NCI-H524 (cell line): ENCODE data around the gene AAK1.
A peak's percentile ranks its signal among the peaks of the same experiment; 100 is the strongest.

Source experiments
- DNase-seq, 2 experiments: peaks; one replicate each; lab custom pipeline; 2025; lab: John Stamatoyannopoulos, UW

Gene AAK1

DNA sequence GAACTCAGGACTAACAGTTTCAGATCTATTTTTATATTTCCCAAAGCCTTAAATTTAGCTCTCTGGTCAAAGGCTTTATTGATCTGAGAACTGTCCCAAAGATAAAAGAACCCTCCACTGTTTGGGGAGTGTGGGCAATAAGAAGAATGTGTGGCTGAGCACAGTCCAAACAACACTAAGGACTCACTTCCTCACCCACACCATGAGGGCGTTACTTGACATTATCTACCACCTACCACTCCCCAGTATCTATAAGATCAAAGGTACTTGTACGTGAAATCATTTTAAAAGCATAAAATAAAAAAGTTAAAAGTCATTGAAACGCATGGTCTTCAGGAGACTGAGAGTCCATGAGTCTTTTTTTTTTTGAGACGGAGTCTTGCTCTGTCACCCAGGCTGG lies 151.7 kb downstream of the AAK1 start:
- DNase-seq: no peak

DNA sequence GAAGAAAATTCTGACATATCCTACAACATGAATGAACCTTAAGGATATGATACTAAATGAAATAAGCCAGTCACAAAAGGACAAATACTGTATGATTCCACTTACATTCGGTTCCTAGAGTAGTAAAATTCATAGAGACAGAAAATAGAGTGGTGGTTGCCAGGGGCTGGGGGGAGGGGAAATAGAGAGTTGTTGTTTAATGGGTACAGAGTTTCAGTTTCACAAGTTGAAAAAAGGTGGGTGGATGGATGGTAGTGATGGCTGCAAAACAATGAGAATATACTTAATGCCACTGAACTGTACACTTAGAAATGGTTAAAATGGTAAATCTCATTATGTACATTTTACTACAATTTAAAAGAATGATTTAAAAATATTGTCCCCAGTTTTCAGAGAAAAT lies 153.1 kb downstream of the AAK1 start:
- no peak for DNase-seq

DNA sequence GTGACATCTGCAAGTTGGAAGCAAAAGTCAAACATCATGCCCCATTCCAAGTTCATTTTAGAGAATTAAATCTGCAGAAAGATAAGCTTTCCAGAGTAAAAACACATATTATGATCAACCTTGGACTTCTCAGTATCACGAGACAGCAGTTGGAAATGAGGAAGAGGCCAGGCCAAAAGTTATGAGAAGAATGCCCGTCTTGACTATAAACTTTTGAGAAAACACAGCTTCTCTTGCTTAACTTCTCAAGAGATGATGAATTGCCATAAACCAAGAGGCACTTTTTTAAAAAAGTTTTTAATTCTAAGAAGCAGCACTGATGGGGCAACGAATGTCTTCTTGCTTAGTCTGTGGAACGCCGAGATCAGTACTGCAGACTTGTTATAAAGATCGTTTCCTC lies 153.7 kb downstream of the AAK1 start:
- no peak for DNase-seq

DNA sequence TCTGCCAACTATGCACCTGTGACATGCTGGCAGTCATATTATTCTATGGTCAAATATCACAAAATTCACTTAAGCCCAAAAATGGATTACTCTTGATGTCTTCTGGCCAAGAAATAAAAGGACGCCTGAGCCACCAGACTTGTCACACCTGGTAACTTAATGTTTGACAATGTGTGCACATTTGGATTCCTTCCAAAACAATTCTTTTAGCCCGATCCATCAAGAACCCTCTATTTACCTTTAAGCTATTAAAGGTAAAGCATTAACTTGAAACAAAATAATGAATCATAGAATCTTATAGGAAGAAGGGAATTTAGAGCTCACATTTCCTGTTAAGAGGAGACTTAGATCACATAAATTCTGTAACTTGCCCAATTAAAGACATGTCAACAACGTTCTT lies 159.8 kb downstream of the AAK1 start:
- no peak for DNase-seq

DNA sequence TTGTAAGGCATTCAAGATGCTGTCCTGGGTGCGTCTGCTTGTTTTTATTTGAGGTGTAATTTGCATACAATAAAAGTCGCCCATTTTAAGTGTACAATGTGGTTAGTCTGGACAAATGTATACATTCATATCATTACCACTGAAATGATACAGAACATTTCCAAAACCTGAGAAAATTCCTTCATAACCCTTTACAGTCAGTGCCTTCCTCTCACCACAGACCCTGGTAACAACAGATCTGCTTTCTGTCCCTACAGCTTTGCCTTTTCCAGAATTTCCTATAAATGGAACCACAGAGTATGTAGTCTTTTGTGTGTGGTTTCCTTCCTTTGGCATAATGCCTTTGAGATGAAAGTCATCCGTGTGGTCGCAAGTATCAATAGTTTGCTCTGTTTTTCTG lies 160.5 kb downstream of the AAK1 start:
- no peak for DNase-seq

DNA sequence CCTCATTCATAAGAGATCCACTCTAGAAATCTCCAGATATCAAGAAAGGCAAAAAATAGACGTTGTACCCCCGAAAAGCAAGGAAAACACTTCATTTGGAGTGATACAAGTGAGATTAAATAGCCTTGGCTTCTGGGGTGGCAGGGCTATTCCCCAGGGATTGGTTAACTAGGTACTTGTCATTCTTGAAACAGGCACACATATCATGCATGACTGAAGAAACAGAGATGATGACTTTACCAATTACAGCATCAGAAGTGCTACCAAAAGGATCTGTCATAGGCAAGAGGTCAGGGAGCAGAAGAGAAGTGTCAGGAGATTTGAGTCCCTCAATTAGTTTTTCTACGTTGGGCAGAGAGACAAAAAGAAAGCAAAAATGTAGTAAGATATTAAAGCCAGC lies 161.1 kb downstream of the AAK1 start:
- DNase-seq: peak in 1 of 2 experiments; percentile 35

DNA sequence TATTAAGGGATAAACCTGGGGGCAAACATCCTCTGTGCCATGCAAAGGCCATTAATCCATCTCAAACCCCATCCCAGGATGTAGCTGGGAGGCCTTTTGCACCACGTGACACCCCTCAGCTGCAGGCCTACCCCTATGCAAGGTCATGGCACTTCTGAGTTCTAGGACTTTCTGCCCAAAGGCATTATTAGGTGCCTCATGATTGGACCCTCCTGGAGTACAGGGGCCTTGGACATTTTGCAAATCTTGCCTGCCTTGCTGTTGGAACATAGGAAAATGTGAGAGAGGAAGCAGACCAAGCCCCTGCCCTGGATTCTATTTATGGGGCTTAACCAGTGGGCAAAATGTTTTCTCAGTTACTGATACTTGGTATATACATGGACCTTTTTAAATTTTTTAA lies 162.1 kb downstream of the AAK1 start:
- DNase-seq: no peak

DNA sequence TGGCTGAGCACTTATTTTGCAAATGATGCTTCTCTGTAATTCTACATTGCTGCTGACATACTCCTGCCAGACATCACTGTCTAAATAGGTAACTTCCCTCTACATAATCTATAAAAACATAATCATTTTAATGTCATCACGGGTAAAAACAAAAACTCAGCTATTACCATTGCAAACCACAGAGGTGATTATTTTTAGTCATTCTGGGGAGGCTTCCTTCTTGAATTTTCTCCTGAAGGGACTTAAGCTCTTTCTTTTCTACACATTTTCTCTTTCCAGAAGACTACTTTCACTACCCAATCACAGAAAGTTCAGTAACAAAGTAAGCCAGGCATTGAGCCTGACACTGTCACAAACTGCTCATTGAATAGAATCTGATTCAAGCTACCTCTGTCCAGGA lies 165.9 kb downstream of the AAK1 start:
- no peak for DNase-seq

DNA sequence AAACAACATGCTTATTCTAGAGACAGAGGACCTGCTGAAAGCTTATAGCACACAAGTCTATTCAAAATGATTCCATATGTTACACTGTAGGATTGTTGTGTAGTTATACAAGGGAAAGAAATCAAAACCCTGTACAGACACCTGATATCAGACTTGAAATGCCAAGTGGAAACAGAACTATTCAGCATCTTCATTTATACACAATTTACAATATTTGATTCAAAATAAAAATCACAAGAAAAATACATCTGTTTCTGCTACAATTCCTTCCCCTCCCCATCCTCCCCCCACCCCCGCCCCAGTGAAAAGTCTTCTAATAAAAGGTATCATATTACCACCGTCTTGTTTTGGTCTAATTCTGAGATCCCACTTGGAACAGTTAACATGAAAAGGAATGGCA lies 168.9 kb downstream of the AAK1 start:
- DNase-seq: no peak

DNA sequence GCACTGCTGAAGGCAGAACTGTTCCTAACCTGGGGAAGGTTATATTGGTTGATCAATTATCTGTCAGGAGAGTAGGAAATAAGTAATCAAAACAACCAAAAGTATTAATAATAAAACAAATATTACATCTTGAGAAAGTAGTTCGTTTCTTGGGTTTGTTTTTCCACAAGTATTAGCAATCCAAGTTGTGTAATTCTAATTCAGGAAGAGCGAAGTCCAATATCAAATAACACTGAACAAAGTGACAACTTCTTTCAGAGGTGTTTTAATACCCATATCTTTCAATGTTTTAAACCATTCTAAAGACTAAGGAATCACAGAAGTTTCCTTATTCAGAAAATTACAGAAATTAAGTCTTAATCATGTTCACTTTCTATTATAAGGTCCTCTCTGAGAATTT lies 171.7 kb downstream of the AAK1 start:
- no peak for DNase-seq

DNA sequence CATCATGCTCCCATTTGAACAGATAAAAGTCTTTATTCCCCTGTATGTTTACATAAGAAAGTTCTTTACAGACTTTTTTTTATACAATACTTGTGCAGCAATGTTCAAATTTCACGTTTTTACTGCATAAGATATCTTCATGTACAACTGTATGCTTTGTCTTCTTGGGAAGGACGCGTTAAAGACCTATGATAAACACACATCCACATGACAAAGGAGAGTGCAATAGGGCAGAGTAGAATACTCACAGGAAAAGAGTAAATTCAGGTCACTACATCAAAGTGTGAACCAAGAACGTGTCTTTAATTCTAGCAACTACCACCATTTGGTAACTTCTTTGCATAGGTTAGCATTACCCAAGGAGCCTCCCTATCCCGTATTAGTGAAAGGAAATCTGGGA lies 172.6 kb downstream of the AAK1 start:
- DNase-seq: no peak

DNA sequence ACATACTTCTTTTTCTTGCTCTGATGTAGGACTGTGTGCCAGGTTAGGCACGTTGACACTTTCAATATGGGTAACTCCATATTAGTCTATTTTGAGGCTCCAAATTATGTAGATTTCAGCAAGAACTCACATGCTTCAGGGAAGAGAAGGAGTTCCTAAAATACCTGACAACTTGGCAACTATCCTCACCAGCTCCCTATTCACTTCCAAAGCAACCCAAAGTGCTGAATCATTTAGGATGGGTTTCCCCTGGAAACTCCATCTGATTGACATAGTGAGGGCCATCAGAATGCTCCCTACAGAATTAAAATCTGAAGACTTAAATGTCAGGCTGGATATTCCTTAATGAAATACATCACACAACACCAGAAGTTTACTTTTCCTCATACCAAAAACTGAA lies 173.8 kb downstream of the AAK1 start:
- DNase-seq: no peak

DNA sequence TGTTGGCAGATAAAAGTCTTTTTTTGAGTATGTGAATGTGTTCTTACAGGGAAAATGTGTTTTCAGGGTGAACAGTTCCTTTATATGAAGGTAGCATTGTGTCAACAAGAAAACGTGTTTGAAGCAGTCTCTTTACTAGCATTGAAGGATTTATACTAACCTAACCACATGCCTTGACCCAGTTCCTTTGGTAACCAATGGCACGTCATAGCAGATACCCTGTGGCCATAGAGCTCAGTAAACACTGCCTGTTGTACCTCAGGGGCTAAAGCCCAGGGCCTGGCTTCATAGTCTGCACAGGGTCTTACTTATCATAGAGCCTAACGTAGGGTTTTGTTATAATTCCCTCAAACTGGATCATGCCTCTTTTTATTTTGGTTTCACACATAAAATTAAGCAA lies 174.2 kb downstream of the AAK1 start:
- no peak for DNase-seq

DNA sequence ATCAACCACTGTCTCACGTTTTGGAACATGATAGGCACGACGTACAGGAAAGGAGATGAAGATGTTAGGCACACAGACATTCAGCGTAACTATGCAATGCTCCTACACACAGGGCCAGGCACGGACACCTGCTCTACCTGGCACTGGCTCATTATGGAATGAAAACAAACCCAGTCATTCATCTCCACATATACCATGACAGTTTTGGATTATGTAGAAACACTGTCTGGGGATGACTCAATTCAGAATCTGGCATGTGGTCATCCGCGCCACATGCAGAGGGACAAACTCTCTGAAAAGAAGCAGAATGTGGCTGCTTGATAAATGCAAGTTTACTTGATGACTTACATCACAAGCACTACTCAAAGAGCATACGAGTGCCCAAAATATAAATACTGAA lies 176.8 kb downstream of the AAK1 start:
- DNase-seq: no peak

DNA sequence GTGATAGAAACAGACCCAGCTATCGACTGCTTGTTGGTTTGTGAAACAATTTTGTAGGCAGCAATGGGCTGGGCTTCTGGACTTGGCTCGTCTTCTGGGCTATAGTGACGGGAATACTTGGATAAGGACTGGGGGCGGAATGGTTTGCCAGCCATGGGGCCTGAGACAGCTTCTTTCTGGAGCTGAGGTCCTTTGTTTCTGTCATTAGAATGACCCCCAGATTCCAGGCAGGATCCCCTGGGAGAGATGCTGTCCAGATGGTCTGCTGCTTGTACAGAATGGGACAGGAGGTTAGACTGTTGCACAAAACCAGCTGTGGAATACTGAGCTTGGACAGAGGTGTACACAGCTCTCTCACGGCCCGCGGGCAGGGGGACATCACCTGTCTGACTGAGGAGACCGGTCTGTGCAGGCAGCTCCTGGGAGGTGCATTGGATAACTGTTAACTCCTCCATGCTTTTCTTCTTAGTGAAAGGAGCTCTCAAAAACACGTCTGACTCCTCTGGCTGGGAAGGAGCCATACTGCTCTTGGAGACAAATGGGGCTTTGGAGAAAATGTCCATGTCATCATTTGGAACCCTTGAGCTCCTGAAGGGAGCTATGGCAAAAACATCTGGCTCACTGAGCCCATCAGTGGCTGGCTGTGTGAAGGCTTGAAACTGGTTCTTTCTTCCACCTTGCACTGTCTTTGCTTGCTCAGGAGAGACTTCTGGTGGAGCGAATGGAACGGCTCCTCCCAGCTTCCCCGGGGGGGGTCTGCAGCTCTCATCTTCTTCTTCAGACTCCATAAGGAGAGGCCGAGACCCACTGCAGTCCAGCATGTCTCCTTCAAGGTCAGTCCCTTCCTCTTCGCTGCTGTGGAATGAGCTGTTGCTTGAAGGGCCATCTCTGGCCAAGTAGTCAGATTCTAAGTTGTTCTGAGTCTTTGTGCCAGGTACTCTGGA lies 177.8 kb downstream of the AAK1 start:
- no peak for DNase-seq

DNA sequence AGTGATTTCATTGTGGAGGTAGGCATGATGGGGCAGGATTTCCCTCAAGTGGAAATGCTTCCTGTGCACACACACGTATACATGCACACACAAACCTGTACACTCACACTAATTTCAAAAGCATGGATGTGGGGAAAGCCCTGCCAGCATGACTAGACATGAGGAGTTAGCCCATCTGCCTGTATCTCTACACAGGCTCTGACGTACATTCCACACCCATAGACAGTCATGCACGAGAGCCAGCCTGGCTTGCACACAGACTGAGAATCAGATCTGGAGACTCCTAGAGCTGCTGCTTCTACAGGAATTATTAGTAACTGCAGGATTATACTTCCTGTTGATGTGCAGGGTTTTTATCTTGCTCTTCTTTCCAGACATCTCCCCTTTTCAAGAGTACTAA lies 179.0 kb downstream of the AAK1 start:
- DNase-seq: peak in 1 of 2 experiments; percentile 15

DNA sequence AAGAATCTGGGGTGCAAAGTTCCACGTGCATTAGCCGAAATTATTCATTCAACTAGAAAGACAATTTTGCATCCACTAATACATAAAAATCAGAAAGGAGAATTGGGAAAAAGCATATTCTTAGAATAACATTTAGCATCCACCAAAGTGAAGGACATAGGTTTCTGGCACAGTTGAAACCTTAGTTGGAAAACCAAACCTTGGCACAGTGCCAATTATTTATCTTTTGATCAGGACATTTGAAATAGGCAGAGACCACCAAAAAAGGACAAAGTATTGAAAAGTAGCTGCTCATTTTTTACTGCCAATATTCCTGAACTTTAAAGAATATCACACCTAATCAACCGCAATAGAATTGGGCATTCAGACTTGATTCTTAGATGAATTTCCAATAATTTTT lies 180.8 kb downstream of the AAK1 start:
- no peak for DNase-seq

DNA sequence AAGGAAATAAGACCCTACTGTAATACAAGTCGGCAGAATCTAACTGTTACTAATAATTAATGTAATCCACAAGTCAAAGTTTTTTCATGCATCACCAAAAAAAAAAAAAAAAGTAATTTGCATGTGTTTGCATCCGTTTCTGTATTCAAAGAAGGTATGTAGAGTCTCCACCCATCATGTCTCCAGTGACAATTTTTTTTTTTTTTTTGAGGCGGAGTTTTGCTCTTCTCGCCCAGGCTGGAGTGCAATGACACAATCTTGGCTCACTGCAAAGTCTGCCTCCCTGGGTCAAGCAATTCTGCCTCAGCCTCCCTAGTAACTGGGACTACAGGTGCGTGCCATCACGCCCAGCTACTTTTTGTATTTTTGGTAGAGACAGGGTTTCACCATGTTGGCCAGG lies 182.1 kb downstream of the AAK1 start:
- DNase-seq: no peak

DNA sequence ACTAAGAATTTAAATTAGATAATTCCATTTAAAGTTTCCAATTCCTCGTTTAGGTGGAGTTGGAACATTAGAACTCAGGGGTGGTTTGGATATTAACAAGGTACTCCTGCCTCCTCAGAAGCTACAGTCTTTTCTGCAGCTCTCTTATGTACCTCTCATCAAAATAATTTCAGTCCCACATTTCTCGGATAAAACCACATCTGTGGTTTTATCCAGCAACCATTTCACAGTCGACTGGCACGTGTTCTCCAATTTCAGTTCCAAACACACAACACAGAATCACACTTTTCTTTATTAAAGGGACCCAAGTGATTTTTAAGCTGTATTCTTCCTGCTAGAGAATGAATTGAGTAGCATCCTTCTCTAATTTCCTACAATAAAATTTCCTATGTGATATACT lies 183.6 kb downstream of the AAK1 start:
- no peak for DNase-seq

DNA sequence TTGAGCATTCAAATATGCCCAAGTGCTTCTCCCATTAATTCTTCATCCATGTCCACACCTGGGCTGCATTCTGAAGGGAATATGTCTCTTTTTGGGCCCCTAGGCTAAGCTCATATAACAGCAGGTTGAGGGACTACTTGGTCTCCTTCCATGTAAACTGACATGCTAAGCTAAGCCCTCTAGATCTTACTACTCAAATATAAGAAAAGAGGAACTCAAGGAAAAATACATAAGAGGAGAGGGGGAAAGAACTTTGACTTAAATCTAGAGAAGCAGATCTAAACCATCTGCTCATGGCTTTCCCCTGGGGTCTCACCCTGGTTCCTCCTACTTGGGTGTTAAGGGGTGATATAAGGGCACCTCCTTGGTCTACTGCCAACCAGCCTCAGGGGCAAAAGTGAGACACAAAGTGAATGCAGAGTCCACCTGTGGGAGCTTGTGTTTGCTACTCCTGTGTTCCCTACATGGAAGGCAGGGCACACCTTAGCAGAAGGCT lies 186.5 kb downstream of the AAK1 start:
- DNase-seq: no peak

DNA sequence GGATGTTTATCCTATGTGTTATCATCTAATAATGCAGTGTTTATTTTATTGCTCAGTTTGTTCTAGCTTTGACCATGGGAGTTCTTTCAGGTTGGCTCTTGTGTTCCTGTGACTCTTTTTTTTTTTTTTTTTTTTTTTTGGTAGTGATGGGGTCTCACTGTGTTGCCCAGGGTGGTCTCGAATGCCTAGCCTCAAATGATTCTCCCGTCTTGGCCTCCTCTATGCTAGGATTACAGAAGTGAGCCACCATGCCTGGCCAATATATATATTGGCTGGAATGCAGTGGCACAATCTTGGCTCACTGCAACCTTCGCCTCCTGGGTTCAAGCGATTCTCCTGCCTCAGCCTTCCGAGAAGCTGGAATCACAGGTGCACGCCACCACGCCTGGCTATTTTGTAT lies 187.4 kb downstream of the AAK1 start:
- no peak for DNase-seq

DNA sequence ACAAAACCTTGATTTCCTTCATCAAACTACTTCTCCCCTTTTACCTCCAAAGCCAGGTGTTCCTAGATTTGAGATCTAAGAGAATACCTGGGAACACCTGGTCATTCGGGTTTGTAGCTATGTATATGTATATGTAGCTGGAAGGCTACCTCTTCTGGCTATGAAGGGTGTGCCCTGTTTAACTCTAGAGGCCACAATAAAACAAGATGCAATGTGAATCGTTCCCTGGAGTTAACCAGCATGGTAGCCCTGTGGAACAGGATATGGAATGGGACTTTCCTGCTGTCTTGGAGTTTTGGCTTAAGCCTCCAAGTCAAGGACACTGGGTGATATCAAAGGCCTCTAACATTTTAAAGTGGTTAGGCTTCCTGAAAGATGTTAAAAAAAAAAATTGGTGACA lies 188.6 kb downstream of the AAK1 start:
- no peak for DNase-seq

DNA sequence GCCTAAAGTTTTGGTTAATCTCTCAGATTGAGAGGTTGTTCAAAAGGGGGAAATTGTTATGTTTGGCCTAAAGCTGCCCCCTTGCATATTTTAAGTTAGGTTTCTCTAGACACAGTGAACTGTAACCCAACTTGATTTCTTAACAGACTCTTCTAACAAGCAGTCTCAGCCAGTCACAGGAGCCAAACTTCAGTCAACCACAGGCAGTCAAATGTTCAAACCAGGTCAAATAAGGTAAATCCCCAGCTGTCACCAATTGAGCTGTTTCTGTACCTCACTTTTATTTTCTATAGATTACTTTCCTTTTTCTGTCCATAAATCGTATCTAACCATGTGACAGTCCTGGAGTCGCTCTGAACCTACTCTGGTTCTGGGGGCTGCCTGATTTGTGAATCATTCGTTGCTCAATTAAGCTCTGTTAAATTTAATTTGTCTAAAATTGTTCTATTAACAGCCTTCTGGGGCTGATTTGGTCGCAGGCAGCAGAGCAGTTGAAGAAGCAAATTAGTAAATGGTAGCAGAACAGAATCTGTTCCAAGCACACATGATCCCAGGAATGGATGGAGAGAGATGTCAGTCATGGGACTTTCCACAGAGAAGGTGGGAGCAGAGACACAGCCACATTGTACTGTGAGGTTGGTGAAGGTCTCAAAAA lies 189.9 kb downstream of the AAK1 start:
- peak in 1 of 2 experiments; percentile 19 for DNase-seq
